Measurements from ENCODE around the gene NIFK. TPM values are rescaled to one million over a fixed set of nuclear protein-coding genes. Genes with fewer than 3 reads are reported as not detected.

Gene NIFK
- total and polyA plus RNA-seq, 2 of the 4 experiments (the other 2 are of a cell fraction), result 19.5 to 24.3 TPM

DNA sequence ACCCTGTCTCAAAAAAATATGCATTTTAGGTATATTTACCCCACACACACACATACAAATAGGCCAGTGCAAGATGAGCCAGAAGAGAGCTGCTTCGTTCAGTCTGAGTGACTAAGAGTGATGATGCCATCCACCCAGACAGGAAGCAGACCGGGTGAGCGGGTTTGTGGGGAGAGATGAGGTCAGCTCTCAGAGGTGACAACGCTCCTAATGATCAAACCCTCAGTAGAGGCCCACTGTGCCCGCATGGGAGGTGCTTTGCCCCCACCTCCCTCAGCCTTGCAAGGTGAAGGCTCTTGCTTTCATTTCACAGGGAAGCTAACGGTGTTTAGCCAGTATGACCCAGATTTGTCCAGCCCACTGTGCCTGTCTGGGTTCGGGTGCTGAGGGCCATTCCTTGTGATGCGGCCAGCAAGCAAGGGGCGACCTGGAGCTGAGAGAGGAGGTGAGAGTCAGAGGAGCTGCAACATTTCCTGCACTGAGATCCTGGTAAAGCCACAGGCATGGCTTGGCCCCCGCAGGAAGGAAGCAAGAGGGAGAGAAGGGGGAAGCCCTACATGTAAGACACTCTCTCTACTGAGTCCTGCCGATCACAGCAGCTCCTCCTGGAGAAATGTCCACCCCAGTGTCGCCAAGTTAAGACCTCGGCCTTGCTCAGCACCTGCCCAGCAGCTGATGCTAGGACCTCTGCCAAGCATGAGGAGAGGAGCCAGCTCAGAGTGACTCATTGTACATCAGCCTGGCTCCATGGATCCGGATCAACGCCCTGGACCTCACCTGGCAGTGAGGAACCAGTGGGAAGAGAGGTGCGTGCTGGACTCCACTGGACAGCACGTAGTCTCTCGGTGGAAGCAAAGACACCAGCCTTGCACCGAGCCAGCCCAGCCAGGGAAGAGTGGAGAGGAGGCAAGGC, 37.0 kb downstream of the NIFK start (continued):
- TF ChIP-seq RAD21 (IDR thresholded peaks at IDR 0.05; ENCODE audit: low read length) (no peak), CEBPB (IDR thresholded peaks at IDR 0.05; ENCODE audit: low read depth, low read length) (peak; percentile 75), BHLHE40 (IDR thresholded peaks at IDR 0.05; ENCODE audit: low read depth, low read length) (peak; percentile 65)

GRCh38 chr2:121698318-121698930, 38.3 kb downstream of the NIFK start:
- H3K4me1 ChIP-seq (ENCODE audit: control insufficient read depth, insufficient read depth, low read length), result peaks cover 10% of the 10 kb centered on the region
- H4K20me1 ChIP-seq (ENCODE audit: insufficient read depth, low read length), result no peaks in the 10 kb centered on the region; the same call in 1 of the 2 replicates
- no peak overlapping the region for H2BK120ac ChIP-seq (ENCODE audit: low read depth, low read length)
- H3K36me3 ChIP-seq (ENCODE audit: control insufficient read depth, insufficient read depth, low read length), result no peaks in the 10 kb centered on the region
- dilution Hi-C loops (cut with HindIII; ENCODE audit: low sequenced_read_pairs, unreplicated experiment), result no loop called here
- H3K9me1 ChIP-seq (ENCODE audit: insufficient read depth, low read length), result peaks cover 21% of the 10 kb centered on the region
- intact Hi-C loops (cut with micrococcal nuclease), result loop anchor here (5.0 kb wide), 1 partner anchor 46 kb away; no protein-coding TSS in a partner anchor
- ATAC-seq (ENCODE audit: low read depth) (no peak), DNase-seq (no peak)
- no peak overlapping the region for H3K9ac ChIP-seq (ENCODE audit: low read depth, low read length)
- no peak overlapping the region for H2BK5ac ChIP-seq (ENCODE audit: low read depth, low read length, poor library complexity, severe bottlenecking)
- H4K5ac ChIP-seq (ENCODE audit: low read depth, low read length), result no peak overlapping the region
- H3K4me3 ChIP-seq (ENCODE audit: insufficient read depth, low read depth, low read length), result no peak overlapping the region
- H3K4ac ChIP-seq (ENCODE audit: low read depth, low read length), result no peak overlapping the region
- no peak overlapping the region for H2BK15ac ChIP-seq (ENCODE audit: low read depth, low read length)
- H2AK9ac ChIP-seq (replicated peaks; ENCODE audit: low read depth, low read length, poor library complexity), result no peak overlapping the region
- no peak overlapping the region for H4K8ac ChIP-seq (ENCODE audit: low read depth in 2 of 2, low read length in 2 of 2)
- H3K23ac ChIP-seq (ENCODE audit: low read depth, low read length), result no peak overlapping the region
- no TSS peak for BruUV-seq (replicated peaks)
- H2BK20ac ChIP-seq (ENCODE audit: low read depth, low read length), result no peak overlapping the region
- CTCF ChIA-PET, result interaction anchor here (1.2 kb wide), 1 partner anchor 9 kb away, joined by 3 read pairs; no protein-coding TSS in a partner anchor
- H3K9me3 ChIP-seq (ENCODE audit: control insufficient read depth, insufficient read depth, low read length), result no peaks in the 10 kb centered on the region
- POLR2A ChIA-PET (ENCODE audit: unreplicated experiment), result no interaction called here
- no peak overlapping the region for H4K91ac ChIP-seq (ENCODE audit: insufficient read depth, low read depth, low read length)
- H3K27me3 ChIP-seq (ENCODE audit: control insufficient read depth, insufficient read depth, low read length), result no peaks in the 10 kb centered on the region
- TF ChIP-seq, protein P1, sequence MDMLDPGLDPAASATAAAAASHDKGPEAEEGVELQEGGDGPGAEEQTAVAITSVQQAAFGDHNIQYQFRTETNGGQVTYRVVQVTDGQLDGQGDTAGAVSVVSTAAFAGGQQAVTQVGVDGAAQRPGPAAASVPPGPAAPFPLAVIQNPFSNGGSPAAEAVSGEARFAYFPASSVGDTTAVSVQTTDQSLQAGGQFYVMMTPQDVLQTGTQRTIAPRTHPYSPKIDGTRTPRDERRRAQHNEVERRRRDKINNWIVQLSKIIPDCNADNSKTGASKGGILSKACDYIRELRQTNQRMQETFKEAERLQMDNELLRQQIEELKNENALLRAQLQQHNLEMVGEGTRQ (IDR thresholded peaks at IDR 0.05; ENCODE audit: low read depth, low read length), result no peak
- TF ChIP-seq BHLHE40 (IDR thresholded peaks at IDR 0.05; ENCODE audit: low read depth, low read length), result no peak
- TF ChIP-seq CEBPB (IDR thresholded peaks at IDR 0.05; ENCODE audit: low read depth, low read length), result no peak
- no peak for TF ChIP-seq NFE2L2 (IDR thresholded peaks at IDR 0.05; ENCODE audit: low read depth, low read length)
- TF ChIP-seq FOS (IDR thresholded peaks at IDR 0.05; ENCODE audit: low read depth, low read length), result no peak
- no peak for TF ChIP-seq CHD1 (IDR thresholded peaks at IDR 0.05; ENCODE audit: low read depth, low read length)
- TF ChIP-seq MAFK (IDR thresholded peaks at IDR 0.05; ENCODE audit: low read depth, low read length), result no peak
- TF ChIP-seq RCOR1 (IDR thresholded peaks at IDR 0.05; ENCODE audit: insufficient replicate concordance, low read length), result no peak
- no peak for TF ChIP-seq POLR2A (IDR thresholded peaks at IDR 0.05; ENCODE audit: low read depth, low read length)
- TF ChIP-seq MAZ (IDR thresholded peaks at IDR 0.05; ENCODE audit: borderline replicate concordance, low read depth, low read length), result no peak
- no peak overlapping the region for H3K27ac ChIP-seq (ENCODE audit: insufficient read depth, low read length)
- 87% methylated on average over 3 of the region's 11 CpGs; no CpG with 5 or more reads in 1 of the 2 experiments for WGBS, 2 experiments (ENCODE audit: extremely low coverage in 2 of 2, insufficient read length in 1 of 2)
- no peak overlapping the region for H3K56ac ChIP-seq (ENCODE audit: extremely low read depth, insufficient read depth, low read length)
- H3K4me2 ChIP-seq (ENCODE audit: low read depth, low read length), result no peak overlapping the region
- H3K18ac ChIP-seq (ENCODE audit: low read depth, low read length), result no peak overlapping the region
- in situ Hi-C loops (cut with MboI; ENCODE audit: low sequenced_read_pairs), result no loop called here
- peak overlapping the region; percentile 4; the same call in 1 of the 2 replicates for H2AK5ac ChIP-seq (ENCODE audit: low read depth, low read length)
- no peaks in the 10 kb centered on the region for H3K79me1 ChIP-seq (ENCODE audit: low read depth in 1 of 2, low read length in 2 of 2)
- H3K14ac ChIP-seq (replicated peaks; ENCODE audit: low read depth, low read length), result no peak overlapping the region
- H2AFZ ChIP-seq (replicated peaks; ENCODE audit: low read length, poor library complexity), result no peak overlapping the region
